SKM-1 treated with dmso at 0.1 percent for 144 hours (cell line): ENCODE measurements around the gene RPAIN.
"Not testable (repeated sequence)": the region's sequence is repeated elsewhere in the genome, so short reads cannot be mapped to it uniquely, and the experiment has no call there.

ENCODE experiments used
- DNase-seq: peaks from one replicate; lab custom pipeline; 2025; ENCODE audit not compliant: unreplicated experiment; lab: John Stamatoyannopoulos, UW

RPAIN gene

GRCh38 chr17:5429191-5429887, 9.4 kb downstream of the RPAIN start:
- DNase-seq = no peak

- DNase-seq = no peak
Observed at GRCh38 chr17:5430413-5430999, 10.5 kb downstream of the RPAIN start.

GRCh38 chr17:5431234-5431633, 11.3 kb downstream of the RPAIN start:
- DNase-seq = not testable (repeated sequence)

GRCh38 chr17:5431949-5432556, 12.1 kb downstream of the RPAIN start:
- DNase-seq = no peak

DNA sequence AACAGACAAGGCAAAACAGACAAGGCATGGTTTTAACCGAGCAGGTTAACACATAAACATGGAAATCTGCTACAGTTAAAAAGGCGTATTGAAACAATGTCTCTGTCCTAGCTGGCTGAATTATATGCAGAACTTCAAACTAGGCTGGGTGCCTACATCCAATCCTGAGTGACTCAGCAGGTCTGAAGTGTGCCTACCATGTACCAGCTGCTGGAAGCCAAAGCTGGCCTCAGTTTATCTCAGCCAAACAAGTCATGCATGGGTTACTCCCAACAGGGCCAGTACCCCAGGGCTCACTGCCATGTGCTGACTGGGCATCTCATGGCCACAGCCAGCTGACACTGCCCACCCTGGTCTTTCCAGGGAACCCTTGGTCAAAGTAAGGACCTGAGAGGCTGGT, 15.0 kb downstream of the RPAIN start:
- DNase-seq = no peak

GRCh38 chr17:5435781-5436315, 15.9 kb downstream of the RPAIN start:
- not testable (repeated sequence) for DNase-seq

DNA sequence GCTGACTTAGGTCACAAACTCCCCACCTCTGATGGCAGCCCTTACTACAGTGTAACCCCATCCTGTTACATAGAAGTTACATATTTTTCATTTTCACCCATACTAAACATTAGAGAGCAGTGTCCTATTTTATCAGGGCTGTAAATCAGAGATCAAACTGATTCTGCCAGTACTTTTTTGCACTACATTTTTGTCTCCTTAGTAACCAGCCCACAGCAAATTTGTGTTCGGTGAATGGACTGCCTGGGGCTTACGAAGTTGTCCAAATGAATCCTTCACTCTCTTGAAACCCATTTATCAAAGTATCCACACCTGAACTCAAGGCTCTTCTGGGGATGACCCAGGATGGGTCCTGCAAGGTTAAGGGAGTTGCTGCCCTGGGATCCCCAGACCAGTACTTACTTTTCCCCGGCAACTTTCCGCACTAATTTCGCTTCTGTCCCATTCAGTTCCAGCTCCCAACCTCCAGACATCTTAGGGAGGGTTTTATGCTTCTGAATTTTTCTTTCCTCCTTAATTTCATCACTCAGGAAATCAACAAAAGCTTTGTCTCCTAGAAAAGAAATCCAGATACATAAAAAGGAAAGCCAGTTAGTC, 17.8 kb downstream of the RPAIN start:
- no peak for DNase-seq

DNA sequence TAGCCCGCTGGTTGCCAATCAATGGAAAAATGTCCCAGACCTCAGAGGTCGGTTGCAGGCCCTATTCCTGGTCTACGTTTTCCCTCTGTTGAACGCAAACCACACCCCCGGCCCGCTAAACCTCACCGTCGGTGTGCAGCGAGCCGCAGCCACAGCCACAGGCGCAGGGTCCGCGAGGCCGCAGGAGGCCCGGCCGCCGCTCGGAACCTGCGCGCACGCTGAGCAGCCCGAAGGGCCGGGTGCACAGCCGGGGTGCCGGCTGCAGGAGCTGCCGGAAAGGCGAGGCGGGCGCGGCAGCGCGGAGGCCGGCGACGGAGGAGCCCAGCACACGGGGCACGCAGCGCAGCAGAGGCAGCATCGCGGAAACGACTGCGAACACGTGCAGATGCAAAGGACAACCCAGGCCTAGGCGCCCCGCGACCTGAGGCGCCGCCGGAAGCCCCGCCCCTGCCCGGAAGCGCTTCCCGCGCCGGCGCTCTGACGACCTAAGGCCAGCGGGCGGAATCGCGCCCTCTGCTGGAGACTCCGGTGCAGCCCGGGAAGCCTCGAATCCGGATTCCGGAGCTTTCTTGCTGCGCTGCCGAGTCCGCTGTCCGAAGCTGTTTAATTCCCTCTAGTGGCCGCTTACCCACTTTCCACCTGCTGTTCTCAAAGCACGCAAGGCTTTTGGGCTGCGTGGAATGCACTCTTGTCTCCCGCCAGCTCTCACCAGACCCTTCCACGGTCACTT, 18.9 kb downstream of the RPAIN start, which contains the start of gene C1QBP:
Gene C1QBP (minus strand): TSS at position 440 of the 730 bp plus-strand sequence. CDS start 82 bp downstream, at position 358.
- DNase-seq = peak; percentile 78

DNA sequence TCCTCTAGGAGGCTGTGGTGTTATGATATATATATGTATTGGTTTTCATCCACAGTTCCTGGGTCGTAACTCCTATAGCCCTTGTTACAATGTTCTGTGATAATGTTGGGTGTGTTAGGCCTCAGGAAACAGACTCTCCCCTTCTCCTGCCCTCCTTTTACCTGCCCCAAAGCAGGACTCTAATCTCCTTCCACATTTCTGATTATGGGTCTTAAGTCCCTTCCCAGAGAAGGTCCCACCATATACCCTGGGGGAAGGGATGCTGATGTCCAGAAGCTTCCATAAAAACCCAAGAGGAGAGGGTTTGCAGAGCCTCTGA, 19.4 kb downstream of the RPAIN start:
- DNase-seq = no peak

DNA sequence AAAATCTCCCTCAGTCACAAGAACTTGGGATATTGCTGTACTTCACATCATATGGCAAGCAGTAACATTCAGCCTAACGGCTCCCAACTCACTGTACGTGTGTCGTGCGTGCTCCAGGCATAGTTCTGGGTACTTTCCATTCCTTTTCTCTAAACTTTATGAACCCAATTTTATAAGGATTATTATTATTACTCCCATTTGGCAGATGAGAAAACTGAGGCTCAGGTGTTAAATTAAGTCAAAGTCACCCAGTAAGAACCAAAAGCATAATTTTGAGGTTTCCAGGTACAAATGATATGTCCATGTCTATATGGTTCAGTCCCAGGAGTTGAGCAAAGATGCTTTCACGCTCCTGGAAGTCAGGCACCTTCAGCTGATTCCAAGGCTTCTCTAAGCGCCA, 23.7 kb downstream of the RPAIN start:
- DNase-seq = no peak

DNA sequence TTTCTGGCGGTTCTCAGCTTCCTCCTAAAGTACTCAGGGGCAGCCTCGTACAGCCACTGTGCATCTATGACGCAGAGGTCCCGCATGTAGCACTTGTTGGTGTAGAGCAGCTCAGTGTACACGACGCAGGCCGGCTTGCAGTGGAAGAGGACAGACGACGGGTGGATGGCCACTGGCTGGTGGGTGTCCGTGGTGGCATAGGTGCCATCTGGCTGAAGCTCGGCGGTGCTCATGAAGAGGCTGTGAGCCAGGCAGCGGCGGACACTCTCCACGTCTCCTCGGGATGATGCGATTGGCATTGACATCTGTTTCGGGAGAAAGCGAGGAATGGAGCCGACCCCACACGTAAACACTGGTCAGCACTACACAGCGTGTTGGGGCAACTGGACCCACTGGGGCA, 24.2 kb downstream of the RPAIN start:
- no peak for DNase-seq

- no peak for DNase-seq
Observed at GRCh38 chr17:5446786-5447185, 26.8 kb downstream of the RPAIN start.

DNA sequence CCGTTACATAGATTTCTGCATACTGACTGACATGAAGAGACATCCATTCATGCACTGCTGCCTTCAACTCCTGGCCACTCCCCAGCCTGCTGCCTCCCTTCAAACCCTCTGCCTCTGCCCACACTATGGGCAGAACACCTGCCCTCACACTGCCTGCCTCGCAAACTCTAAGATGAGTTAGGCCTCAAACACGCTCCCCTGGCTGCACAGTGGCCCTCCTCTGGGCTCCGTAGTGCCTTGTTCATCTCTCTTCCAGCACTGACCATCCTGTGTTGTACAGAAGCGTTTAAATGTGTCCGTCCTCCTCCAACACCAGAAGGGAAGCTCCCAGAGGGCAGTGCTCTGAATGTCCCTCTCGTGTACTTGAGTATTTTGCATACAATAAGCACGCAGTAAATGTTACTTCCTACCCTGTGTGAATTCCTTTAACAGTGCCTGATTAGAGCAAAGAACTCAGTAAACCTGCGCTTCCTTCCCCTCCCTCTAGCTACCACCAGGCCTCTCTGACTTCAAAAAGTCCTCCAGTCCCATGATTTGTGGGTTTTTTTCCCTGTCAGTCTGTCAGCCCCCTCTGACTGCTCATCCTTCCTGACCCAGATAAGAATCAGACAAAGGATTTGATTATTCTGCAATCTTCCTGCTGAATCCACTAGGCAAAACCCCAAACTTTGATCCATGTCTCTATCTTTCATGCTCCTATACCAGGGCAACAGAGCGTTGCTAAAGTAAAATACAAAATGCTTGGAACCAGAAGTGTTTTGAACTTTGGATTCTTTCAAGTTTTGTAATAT, 44.9 kb downstream of the RPAIN start:
- no peak for DNase-seq

- no peak for DNase-seq
Observed at GRCh38 chr17:5466295-5466694, 46.3 kb downstream of the RPAIN start.

GRCh38 chr17:5467416-5467815, 47.4 kb downstream of the RPAIN start:
- no peak for DNase-seq

GRCh38 chr17:5468075-5468473, 48.1 kb downstream of the RPAIN start:
- no peak for DNase-seq

- no peak for DNase-seq
Observed at GRCh38 chr17:5472511-5472910, 52.5 kb downstream of the RPAIN start.

DNA sequence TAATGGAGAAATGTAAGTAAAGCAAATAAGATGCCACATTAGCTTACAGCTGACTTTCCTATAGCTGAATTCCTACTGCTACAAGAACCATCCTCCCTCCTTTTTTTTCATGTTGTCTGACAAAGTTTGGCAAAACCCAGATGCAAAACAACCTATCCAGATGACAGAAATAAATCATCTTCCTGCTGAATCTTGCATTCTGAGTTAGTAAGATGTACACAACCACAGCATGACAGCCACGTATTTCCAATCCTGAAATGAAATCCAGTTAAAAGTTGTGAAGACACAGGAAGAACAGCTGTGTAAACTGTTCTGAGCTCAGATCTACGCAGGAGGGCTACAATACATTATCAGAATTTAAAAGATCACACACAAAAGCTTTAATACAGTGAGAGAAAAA, 53.9 kb downstream of the RPAIN start:
- no peak for DNase-seq

DNA sequence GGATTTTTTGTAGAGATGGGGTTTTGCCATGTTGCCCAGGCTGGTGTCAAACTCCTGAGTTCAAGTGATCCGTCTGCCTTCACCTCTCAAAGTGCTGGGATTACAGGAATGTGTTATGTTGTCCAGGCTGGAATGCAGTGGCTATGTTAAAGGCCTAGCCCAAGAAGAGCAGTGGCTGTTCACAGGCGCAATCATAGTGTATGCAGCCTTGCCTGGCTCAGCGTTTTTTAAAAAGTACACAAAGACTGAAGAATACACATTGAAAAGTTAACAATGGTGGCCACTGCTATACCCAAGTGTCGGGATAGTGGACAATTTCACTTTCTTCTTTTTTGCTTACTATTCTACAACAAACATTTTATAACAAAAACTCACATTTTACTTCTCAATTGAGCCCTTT, 59.0 kb downstream of the RPAIN start:
- DNase-seq = no peak

GRCh38 chr17:5480962-5481361, 61.0 kb downstream of the RPAIN start:
- DNase-seq = no peak
